Stomach (tissue), 4 donors: ENCODE data around the gene CDC20B.
"Not testable (repeated sequence)": the region's sequence is repeated elsewhere in the genome, so short reads cannot be mapped to it uniquely, and the experiment has no call there.

ENCODE experiments used
- POLR2A ChIP-seq, 4 donors: fragments of 450-650 bp; IDR thresholded peaks; one replicate each; pipeline ENCODE4 v1.6.1; 2016; ENCODE audit warnings: antibody characterized with exemption in 4 of 4, control low read depth in 2 of 4, mild to moderate bottlenecking in 1 of 4, moderate library complexity in 1 of 4
- POLR2AphosphoS5 ChIP-seq, 3 donors: sonication (generic); formaldehyde crosslinking; IDR thresholded peaks; one replicate each; pipeline ENCODE4 v1.6.1; 2016; ENCODE audit warnings: antibody characterized with exemption in 3 of 3
- TF ChIP-seq, protein P1 (sequence below), 7 experiments: fragments of 450-650 bp in 4 of 7; fragments of 200-600 bp in 3 of 7; sonication (generic) in 3 of 7; IDR thresholded peaks; one replicate each; pipeline ENCODE4 v1.5.1; 2016 to 2019; ENCODE audit warnings: antibody characterized with exemption in 7 of 7, control low read depth in 2 of 7, mild to moderate bottlenecking in 1 of 7

DNA sequence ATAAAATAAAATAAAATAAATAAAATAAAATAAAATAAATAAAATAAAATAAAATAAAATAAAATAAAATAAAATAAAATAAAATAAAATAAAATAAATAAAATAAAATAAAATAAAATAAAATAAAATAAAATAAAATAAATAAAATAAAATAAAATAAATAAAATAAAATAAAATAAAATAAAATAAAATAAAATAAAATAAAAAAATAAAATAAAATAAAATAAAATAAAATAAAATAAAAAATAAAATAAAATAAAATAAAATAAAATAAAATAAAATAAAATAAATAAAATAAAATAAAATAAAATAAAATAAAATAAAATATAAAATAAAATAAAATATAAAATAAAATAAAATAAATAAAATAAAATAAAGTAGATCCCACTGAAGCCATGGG is 67.0 kb downstream of the CDC20B start:
- TF ChIP-seq, protein P1, sequence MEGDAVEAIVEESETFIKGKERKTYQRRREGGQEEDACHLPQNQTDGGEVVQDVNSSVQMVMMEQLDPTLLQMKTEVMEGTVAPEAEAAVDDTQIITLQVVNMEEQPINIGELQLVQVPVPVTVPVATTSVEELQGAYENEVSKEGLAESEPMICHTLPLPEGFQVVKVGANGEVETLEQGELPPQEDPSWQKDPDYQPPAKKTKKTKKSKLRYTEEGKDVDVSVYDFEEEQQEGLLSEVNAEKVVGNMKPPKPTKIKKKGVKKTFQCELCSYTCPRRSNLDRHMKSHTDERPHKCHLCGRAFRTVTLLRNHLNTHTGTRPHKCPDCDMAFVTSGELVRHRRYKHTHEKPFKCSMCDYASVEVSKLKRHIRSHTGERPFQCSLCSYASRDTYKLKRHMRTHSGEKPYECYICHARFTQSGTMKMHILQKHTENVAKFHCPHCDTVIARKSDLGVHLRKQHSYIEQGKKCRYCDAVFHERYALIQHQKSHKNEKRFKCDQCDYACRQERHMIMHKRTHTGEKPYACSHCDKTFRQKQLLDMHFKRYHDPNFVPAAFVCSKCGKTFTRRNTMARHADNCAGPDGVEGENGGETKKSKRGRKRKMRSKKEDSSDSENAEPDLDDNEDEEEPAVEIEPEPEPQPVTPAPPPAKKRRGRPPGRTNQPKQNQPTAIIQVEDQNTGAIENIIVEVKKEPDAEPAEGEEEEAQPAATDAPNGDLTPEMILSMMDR (IDR thresholded peaks at IDR 0.05): not testable (repeated sequence)
- not testable (repeated sequence) for TF ChIP-seq POLR2AphosphoS5, POLR2A (IDR thresholded peaks at IDR 0.05)
